Smooth muscle cell (in vitro differentiated cells): Measurements from ENCODE around the gene EMP3. TPM values are rescaled to one million over a fixed set of nuclear protein-coding genes. Genes with fewer than 3 reads are reported as not detected.

Source experiments
- DNase-seq: peaks from one replicate; lab custom pipeline; 2025; ENCODE audit not compliant: unreplicated experiment; lab: John Stamatoyannopoulos, UW
- H2AFZ ChIP-seq: fragments of 200-600 bp; sonication (generic); 2 replicates; pipeline ENCODE4 v1.6.0; 2016; ENCODE audit warnings: antibody characterized with exemption, low read depth, mild to moderate bottlenecking
- H3F3A ChIP-seq: fragments of 200-600 bp; sonication (generic); 2 replicates; pipeline ENCODE4 v1.6.0; 2017; ENCODE audit warnings: antibody characterized with exemption, low read depth
- H3K27ac ChIP-seq: fragments of 200-600 bp; sonication (generic); 2 replicates; pipeline ENCODE4 v1.5.1; 2016; ENCODE audit warnings: low read depth, mild to moderate bottlenecking
- H3K27me3 ChIP-seq: fragments of 200-600 bp; sonication (generic); 2 replicates; pipeline ENCODE4 v1.6.1; 2016; ENCODE audit warnings: low read depth, mild to moderate bottlenecking
- H3K36me3 ChIP-seq: fragments of 200-600 bp; sonication (generic); 2 replicates; pipeline ENCODE4 v1.5.1; 2016; ENCODE audit warnings: low read depth
- H3K4me1 ChIP-seq: fragments of 200-600 bp; sonication (generic); 2 replicates; pipeline ENCODE4 v1.5.1; 2016; ENCODE audit warnings: low read depth
- H3K4me2 ChIP-seq: fragments of 200-600 bp; sonication (generic); 2 replicates; pipeline ENCODE4 v1.6.0; 2016; ENCODE audit warnings: mild to moderate bottlenecking
- H3K4me3 ChIP-seq: fragments of 200-600 bp; sonication (generic); 2 replicates; pipeline ENCODE4 v1.5.1; 2016; ENCODE audit warnings: mild to moderate bottlenecking
- H3K79me2 ChIP-seq: fragments of 200-600 bp; sonication (generic); 2 replicates; pipeline ENCODE4 v1.6.0; 2016; ENCODE audit warnings: low read depth, mild to moderate bottlenecking
- H3K9ac ChIP-seq: fragments of 200-600 bp; sonication (generic); 2 replicates; pipeline ENCODE4 v1.6.0; 2016; ENCODE audit warnings: low read depth
- H3K9me3 ChIP-seq: fragments of 200-600 bp; sonication (generic); replicated peaks from 2 replicates; pipeline ENCODE4 v1.5.1; 2016; ENCODE audit warnings: low read depth
- H4K20me1 ChIP-seq: fragments of 200-600 bp; sonication (generic); 2 replicates; pipeline ENCODE4 v1.6.0; 2016; ENCODE audit warnings: low read depth
- WGBS: methylation state at CpG from one replicate; pipeline ENCODE4 v1.1.7; 2016; ENCODE audit warnings: low lambda C conversion rate; 5-methylcytosine and 5-hydroxymethylcytosine counted together
- polyA plus RNA-seq: library from polyadenylated mRNA; unstranded; fragments of >200 nt; fragmentation: Nextera tagmentation; extraction: Ambion mirVana; gene quantifications from 2 replicates; pipeline ENCODE4 v1.2.1, GENCODE V29; 2016
- total RNA-seq: library from RNA; depleted of rRNA; stranded (reverse); fragments of >200 nt; gene quantifications from 2 replicates; pipeline ENCODE4 v1.2.3, GENCODE V29; 2014
- TF ChIP-seq, protein P1 (sequence below): fragments of 200-600 bp; sonication (generic); IDR thresholded peaks from 2 replicates; pipeline ENCODE4 v1.5.1; 2017; ENCODE audit warnings: borderline replicate concordance, mild to moderate bottlenecking, antibody characterized with exemption; ENCODE audit not compliant: insufficient read depth, poor library complexity, severe bottlenecking

EMP3 gene, protein sequence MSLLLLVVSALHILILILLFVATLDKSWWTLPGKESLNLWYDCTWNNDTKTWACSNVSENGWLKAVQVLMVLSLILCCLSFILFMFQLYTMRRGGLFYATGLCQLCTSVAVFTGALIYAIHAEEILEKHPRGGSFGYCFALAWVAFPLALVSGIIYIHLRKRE
- 74.5 and 95.2 TPM in 2 replicates for total RNA-seq
- polyA plus RNA-seq: 424 and 458 TPM in 2 replicates

- H3K9ac ChIP-seq: peak within 1 kb of the TSS; percentile 98
- H3K4me1 ChIP-seq: peaks cover 17% of the 10 kb centered on the region
- H3K36me3 ChIP-seq: no peaks in the 10 kb centered on the region
- H3K79me2 ChIP-seq: peaks cover 3% of the 10 kb centered on the region
- WGBS: 3% methylated on average over 19 of the region's 22 CpGs
- H3K4me2 ChIP-seq: peak within 1 kb of the TSS; percentile 96
- H3K27me3 ChIP-seq: no peaks in the 10 kb centered on the region
- TF ChIP-seq, protein P1, sequence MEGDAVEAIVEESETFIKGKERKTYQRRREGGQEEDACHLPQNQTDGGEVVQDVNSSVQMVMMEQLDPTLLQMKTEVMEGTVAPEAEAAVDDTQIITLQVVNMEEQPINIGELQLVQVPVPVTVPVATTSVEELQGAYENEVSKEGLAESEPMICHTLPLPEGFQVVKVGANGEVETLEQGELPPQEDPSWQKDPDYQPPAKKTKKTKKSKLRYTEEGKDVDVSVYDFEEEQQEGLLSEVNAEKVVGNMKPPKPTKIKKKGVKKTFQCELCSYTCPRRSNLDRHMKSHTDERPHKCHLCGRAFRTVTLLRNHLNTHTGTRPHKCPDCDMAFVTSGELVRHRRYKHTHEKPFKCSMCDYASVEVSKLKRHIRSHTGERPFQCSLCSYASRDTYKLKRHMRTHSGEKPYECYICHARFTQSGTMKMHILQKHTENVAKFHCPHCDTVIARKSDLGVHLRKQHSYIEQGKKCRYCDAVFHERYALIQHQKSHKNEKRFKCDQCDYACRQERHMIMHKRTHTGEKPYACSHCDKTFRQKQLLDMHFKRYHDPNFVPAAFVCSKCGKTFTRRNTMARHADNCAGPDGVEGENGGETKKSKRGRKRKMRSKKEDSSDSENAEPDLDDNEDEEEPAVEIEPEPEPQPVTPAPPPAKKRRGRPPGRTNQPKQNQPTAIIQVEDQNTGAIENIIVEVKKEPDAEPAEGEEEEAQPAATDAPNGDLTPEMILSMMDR: no peak
- peak within 1 kb of the TSS; percentile 71 for H3K4me3 ChIP-seq
- H4K20me1 ChIP-seq: peaks cover 8% of the 10 kb centered on the region
- H2AFZ ChIP-seq: no peak within 1 kb of the TSS
- DNase-seq: peak; percentile 59
- peaks cover 16% of the 10 kb centered on the region for H3F3A ChIP-seq
- H3K9me3 ChIP-seq: no peaks in the 10 kb centered on the region
- peak within 1 kb of the TSS; percentile 99 for H3K27ac ChIP-seq
These were observed at the start of gene EMP3 for GRCh38 chr19:48325265-48325910. EMP3 (plus strand) TSS chr19:48325552; CDS start chr19:48326845, 1,293 bp downstream.

DNA sequence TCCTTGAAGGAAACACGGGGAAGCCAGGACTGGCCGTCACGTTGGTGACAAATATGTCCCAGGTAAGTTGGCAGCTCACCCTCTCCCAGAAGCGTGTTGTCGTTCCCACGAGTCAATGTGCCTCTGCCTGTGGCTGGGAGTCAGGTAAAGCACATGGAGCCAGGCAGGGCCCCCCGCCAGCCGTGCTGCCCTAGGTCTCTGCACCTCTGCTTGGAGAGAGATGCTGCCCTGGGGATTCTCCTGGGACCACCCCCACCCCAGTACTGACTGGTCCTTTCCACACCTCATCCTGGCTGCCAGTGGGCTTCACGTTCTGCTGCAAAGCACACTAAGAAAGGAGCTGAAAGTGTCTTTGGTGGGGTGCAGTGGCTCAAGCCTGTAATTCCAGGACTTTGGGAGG, 45.6 kb upstream of the EMP3 start:
- TF ChIP-seq, protein P1: no peak
- no peak overlapping the region for H3K27ac ChIP-seq
- no peaks in the 10 kb centered on the region for H3K27me3 ChIP-seq
- no peaks in the 10 kb centered on the region for H3F3A ChIP-seq
- H3K36me3 ChIP-seq: no peaks in the 10 kb centered on the region
- H3K79me2 ChIP-seq: no peaks in the 10 kb centered on the region
- no peak for DNase-seq
- no peak overlapping the region for H3K9ac ChIP-seq
- H3K4me2 ChIP-seq: no peak overlapping the region
- H3K4me1 ChIP-seq: no peaks in the 10 kb centered on the region
- no peak overlapping the region for H3K4me3 ChIP-seq
- no peak overlapping the region for H2AFZ ChIP-seq
- no peaks in the 10 kb centered on the region for H3K9me3 ChIP-seq
- H4K20me1 ChIP-seq: no peaks in the 10 kb centered on the region
- 95% methylated on average over 9 of the region's 9 CpGs for WGBS

DNA sequence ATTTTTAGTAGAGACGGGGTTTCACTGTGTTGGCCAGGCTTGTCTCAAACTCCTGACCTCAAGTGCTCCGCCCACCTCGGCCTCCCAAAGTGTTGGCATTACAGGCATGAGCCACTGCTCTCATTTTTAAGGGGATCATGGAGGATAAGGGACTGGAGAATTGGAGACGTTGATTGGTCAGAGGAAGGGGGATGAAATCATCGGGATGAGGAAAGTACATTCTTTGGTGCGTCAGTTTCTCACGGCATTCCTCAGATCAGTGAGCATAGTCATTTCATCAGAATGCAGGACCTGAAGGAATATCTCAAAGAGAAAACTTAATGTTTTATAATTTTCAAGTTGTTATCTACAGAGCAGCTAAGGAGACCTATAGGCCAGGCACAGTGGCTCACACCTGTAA, 41.4 kb upstream of the EMP3 start:
- no peaks in the 10 kb centered on the region for H3F3A ChIP-seq
- no peaks in the 10 kb centered on the region for H3K4me1 ChIP-seq
- no peaks in the 10 kb centered on the region for H3K27me3 ChIP-seq
- H4K20me1 ChIP-seq: no peaks in the 10 kb centered on the region
- H2AFZ ChIP-seq: no peak overlapping the region
- no peak for DNase-seq
- H3K4me3 ChIP-seq: no peak overlapping the region
- WGBS: 72% methylated on average over 7 of the region's 7 CpGs
- no peaks in the 10 kb centered on the region for H3K9me3 ChIP-seq
- H3K9ac ChIP-seq: no peak overlapping the region
- H3K36me3 ChIP-seq: no peaks in the 10 kb centered on the region
- H3K79me2 ChIP-seq: no peaks in the 10 kb centered on the region
- TF ChIP-seq, protein P1: no peak
- H3K4me2 ChIP-seq: no peak overlapping the region
- peak overlapping the region; percentile 77 for H3K27ac ChIP-seq
